ENCODE measurements around the gene COA1.
"Not testable (repeated sequence)": the region's sequence is repeated elsewhere in the genome, so short reads cannot be mapped to it uniquely, and the experiment has no call there.

Gene COA1

DNA sequence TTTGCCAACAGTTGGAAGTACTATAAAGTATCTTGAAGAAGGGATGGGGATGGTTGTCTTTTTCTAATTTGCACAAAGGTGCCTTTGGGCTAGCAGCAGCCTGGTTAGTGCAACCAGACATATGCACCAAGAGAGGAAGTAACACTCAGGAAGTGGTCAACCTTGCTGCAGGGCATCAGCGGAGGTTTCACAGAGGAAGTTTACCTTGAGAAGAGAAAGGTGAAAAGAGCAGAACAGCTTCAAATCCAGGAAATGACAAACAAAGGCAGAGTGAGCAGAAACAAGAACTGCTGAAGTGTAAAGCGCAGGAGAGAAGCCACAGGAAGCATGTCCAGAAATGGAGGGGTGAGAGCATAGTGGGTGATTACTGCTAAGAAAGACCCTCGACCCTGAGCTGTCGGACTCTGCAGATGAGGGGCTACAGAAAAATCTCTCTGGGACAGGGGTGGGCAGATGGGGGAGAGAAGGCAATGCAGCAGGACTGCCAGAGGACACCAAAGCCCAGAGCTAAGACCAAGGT lies 79.5 kb downstream of the COA1 start:
- DNase-seq: no peak

DNA sequence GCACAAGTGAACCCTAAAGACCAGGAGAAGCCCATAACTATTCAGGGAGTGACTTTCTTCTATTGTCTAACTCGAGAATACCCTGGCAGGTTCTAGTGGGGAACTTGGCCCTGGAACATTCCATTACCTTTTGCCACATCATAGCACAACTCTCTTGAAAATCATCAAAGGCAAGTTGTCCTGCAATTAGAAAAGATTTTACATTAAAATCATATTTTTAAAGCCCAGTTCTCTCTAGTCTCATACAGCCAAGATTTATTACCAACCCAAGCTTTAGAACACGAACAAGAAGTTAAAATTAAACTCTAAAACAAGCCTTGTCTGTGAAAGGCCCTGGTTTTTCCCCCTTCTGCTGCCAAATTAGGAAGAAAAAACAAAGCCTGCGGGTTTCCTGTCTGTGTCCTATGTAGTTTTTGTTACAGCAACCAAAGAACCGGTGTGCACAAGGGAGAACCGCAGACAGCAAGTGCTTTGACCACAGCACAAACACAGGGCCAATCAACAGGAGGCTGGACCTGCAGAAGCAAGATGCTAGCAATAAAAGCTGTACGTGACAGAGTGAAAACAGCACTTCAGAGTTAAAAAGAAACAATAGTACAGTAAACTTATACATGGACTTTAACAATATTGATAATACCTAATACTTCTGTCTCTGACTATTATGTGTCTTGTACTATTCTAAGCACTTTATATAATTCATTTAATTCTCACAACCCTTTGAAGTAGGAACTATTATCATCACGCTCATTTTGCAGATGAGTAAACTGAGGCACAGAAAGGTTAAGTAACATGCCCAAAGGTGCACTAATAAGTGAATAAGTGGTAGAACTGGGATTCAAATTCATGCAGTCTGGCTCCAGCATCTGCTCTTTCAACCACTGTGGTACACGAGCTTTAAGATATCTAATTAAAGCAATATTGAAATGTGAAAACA lies 80.6 kb downstream of the COA1 start:
- DNase-seq: peak in 1 of 2 experiments; percentile 25

DNA sequence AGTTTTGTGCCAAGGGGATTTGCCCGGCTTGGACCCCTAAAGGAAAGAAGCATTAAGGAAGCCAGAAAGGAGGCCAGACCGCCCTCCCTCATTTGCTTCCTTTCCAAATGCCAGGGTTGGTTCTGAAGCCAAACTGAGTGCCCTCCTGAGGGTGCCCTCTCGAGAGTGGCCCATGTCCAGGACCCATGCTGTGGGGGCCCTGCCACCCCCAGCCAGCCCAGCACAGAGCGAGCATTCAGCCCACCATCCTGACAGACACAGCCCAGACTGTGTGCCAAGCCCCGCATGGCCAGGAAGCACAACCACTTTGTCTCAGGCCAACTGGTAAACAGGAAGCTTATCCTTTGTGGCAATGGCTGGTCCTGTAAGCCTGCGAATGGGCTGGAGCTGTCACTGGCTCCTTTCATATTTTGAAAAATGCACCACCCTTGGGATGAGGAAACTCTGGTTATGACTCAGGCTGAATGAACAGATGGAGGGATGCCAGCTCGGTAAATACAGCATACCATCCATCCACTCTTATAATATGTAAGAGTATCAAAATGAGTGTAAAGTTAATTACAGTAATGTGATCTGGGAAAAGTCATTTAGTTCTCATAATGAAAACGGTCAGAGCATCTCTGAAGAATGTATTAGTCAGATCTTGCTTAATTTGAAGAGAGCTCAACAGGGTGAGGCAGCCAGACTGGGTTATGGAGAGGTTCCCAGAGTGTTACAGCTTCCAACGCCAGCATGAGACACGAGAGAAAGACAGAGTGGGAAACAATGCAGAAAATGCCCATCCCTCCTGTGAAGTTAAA lies 81.5 kb downstream of the COA1 start:
- DNase-seq: peak; percentile 87 to 90

GRCh38 chr7:43647339-43647672 lies 82.0 kb downstream of the COA1 start:
- no peak for DNase-seq

DNA sequence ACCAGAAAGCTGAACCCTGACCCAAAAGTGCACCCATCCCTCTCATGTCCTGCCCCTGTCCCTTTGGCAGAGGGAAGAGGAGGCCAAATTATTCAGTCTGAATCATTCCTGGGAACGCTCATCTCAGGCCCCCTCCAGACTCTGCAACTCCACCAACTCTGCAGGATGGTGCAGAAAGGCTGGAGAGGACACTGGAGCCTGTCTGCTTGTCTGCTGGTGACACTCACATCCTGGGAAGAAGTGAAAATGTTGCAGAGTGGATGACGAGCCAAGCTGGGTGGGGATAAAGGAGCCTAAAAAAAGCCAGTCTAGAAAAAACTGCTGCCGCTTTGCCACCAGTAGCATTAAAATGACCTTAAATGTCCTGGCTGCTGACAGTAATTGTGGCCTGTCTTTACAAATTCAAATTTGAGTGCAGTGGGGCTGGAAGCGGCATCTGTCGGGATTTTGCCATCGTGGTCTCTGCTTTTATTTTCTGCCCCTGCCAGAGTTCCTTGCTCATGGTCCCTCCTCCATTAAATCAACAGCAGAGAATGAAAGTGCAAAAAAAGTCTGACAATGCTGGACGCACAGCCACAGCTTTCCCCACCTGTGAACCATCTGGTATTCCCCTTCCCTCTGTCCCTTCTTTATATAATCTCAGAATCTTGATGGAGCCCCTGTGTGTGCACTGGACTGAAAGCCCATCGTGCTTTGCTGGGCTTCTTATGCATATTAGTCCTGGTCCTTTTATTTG lies 82.6 kb downstream of the COA1 start:
- no peak for DNase-seq

DNA sequence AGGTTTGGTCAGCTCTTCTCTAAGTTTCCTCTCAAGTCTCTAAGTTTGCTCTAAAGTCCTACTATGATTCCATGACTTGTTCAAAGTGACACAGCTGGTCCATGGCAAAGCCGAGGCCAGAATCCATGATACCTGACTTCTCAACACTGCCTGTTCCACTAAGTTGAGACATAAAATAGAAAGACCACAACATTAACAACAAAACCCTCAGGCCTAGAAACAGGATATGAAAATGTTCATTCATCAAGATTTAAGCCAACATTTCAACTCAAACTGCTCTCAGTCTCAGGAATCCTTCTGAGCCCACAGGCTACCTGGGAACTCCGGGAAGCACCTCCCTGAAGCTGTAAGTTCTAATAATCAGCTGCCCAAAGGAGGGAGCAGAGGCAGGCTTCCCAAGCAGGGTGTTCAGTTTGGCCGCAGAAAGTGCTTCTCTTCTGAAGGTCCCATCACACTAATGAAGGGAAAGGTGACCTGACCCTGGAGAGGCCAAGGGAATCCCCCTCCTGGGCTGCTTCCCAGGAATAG lies 83.6 kb downstream of the COA1 start:
- DNase-seq: no peak

- no peak for DNase-seq
Measured at GRCh38 chr7:43643846-43644245, 85.5 kb downstream of the COA1 start.

DNA sequence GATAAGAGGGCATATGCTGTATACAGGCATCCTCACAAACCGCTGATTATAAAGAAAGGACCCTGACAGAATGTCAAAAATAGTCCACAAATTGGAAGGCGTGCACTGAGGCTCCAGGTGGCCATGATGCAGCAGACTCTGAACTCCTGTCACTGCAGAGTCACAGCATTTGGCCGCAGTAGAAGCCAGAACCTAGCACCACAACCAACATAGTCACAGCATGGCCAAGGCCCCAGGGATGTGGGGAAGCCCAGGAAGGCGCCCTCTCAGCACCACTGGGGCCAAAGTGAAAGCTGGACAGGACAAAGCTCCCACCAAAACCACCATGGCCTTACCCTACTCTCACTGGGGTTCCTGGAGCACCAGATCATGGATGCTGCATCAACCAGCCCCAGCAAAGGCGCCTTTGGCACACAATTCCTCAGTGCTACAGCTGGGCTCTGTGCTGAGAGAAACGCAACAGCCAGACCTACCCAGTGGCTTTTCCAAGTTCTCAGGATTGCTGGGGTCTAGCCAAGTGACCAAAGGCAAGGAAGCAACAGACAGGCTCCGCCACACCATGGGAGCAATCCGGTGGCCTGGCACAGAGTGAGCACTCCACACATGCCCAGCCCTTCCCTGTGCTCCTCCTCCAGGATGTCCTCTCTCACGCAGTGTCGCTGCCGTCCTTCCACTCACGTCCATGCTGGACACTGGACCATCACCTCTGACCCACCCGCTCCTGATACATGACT lies 86.3 kb downstream of the COA1 start:
- DNase-seq: no peak

- no peak for DNase-seq
Measured at GRCh38 chr7:43640679-43641078, 88.6 kb downstream of the COA1 start.

GRCh38 chr7:43639858-43640491 lies 89.3 kb downstream of the COA1 start:
- peak; percentile 87 to 95 for DNase-seq

DNA sequence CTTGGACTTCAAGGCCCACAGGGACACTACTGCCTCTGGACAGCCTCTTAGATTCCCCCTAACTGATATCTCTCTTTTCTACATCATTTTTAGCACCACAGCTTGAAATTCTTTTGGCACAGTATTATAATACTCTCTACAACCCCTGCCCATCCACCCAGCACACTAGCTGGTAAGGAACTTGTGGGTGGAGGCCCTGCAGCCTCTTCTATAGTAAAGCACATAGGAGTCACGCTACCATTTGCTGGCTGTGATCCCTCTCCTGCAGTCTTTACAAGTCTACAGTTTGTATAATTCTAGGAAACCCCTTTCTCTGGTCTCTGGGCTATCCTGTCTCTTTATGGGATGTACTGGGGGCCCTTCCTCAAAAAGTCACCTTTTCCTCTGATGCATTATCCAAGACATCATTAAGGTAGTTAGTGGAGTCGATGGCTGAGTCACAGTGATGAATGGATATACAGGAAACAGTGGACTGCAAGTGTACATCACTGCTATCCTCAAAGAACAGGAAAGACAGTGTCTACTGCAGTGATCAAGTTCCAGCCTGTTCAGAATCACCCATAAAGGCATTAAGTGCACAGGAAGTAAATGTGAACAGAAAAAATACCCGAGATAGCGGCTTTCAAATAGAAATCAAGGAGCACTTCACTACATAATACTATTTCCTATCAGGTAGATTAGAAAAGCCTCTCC lies 92.1 kb downstream of the COA1 start:
- DNase-seq: no peak

DNA sequence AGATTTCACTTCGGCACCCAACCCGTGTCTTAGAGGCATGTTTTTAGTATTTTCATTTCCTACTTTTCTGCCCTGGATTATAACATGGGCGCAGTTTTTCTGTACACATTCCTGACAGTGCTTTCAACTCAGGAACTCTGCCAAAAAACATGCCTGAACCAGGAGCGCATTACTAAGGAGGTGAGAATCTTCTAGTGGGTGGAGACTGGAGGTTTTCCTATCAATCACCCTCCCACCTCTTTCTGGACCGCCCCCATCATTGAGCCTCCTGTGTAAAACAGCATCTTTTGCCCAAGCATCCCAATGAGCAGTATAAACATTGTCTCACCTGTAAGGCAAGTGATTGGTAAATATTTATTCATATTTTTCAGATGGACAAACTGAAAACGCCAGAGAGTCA lies 93.2 kb downstream of the COA1 start:
- peak; percentile 67 to 73 for DNase-seq

- no peak for DNase-seq
Measured at GRCh38 chr7:43634384-43634783, 94.9 kb downstream of the COA1 start.

DNA sequence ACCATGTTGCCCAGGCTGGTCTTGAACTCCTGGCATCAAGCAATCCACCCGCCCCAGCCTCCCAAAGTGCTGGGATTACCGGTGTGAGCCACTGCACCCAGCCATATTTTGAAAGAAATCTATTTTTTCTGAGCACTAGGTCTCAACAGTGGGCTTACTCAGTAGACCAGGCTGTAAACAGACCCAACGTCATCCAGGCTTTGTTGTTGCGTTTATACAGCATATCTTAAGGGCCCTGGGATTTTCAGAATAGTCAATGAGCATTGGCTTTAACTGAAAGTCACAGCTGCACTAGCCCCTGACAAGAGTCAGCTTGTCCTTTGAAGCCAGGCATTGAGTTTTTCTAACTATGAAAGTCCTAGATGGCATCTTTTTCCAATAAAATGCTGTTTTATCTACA lies 96.6 kb downstream of the COA1 start:
- no peak for DNase-seq

DNA sequence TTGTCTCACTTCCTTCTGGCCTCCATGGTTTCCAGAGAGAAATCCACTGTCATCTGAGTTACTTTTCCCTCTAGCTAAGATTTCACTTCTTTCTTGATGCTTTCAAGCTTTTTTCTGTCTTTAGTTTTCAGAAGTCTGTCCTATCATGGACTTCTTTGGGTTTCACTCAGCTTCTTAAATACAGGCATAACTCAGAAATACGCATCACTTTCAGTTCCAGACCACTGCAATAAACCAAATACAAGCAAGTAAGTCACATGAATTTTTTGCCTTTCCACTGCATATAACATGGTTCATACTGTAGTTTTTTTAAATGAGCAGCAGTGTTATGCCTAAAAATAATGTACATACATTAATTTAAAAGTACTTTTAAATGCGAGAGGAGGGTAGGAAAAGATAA lies 97.8 kb downstream of the COA1 start:
- DNase-seq: no peak

GRCh38 chr7:43630482-43630881 lies 98.8 kb downstream of the COA1 start:
- DNase-seq: no peak

DNA sequence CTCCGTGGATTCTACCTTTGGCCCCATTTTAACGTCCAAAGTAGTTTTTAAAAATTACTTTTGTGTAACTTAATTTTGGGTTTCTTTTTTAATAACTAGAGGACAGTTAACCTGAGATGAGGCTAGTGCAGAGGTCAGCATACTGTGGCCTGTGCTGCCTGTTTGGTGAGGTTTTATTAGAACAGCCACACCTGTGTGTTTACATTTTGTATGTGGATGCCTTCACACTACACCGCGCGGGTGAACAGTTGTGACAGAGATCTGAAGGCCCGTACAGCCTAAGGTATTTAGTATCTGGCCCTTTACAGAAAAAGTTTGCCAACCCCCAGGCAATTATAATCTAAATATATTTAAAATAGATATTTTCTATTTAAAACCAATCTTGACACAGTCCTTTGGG lies 99.5 kb downstream of the COA1 start:
- no peak for DNase-seq

DNA sequence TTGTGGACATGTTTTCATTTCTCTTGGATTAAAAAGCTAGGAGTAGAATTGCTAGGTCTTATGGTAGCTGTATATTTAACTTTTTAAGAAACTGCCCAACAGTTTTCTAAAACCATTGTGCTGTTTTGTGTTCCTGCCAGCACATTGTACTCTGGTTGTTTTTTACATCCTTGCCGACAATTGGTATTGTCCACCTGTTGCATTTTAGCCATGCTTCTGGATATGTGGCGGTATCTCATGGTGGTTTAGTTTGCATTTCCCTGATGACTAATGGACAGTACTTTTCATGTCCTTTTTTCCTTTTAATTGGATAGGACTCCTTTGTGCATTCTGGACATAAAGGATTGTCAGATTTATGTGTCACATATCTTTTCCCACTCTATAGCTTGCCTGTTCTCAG lies 100.9 kb downstream of the COA1 start:
- DNase-seq: no peak

GRCh38 chr7:43627798-43628197 lies 101.5 kb downstream of the COA1 start:
- DNase-seq: not testable (repeated sequence)

GRCh38 chr7:43626695-43627094 lies 102.6 kb downstream of the COA1 start:
- no peak for DNase-seq

GRCh38 chr7:43625980-43626379 lies 103.3 kb downstream of the COA1 start:
- no peak for DNase-seq
